NCI-H187 treated with DMSO at 0.1 percent for 48 hours (cell line): ENCODE data around the gene TYW1B.
"Not testable (repeated sequence)": the region's sequence is repeated elsewhere in the genome, so short reads cannot be mapped to it uniquely, and the experiment has no call there.

ENCODE experiments used
- DNase-seq: peaks from one replicate; lab custom pipeline; 2025; lab: John Stamatoyannopoulos, UW

The TYW1B gene

GRCh38 chr7:72700548-72700947 lies 127.5 kb downstream of the TYW1B start:
- not testable (repeated sequence) for DNase-seq

- not testable (repeated sequence) for DNase-seq
Measured at GRCh38 chr7:72697066-72697465, 130.9 kb downstream of the TYW1B start.

GRCh38 chr7:72696643-72697042 lies 131.4 kb downstream of the TYW1B start:
- DNase-seq = not testable (repeated sequence)

- DNase-seq = not testable (repeated sequence)
Measured at GRCh38 chr7:72695482-72695881, 132.5 kb downstream of the TYW1B start.

GRCh38 chr7:72691442-72691841 lies 136.6 kb downstream of the TYW1B start:
- not testable (repeated sequence) for DNase-seq

- not testable (repeated sequence) for DNase-seq
Measured at GRCh38 chr7:72690177-72690576, 137.8 kb downstream of the TYW1B start.

GRCh38 chr7:72689344-72689743 lies 138.7 kb downstream of the TYW1B start:
- DNase-seq = not testable (repeated sequence)

GRCh38 chr7:72681211-72681610 lies 146.8 kb downstream of the TYW1B start:
- peak; percentile 25 for DNase-seq

GRCh38 chr7:72676880-72677279 lies 151.1 kb downstream of the TYW1B start:
- DNase-seq = not testable (repeated sequence)

- not testable (repeated sequence) for DNase-seq
Measured at GRCh38 chr7:72676086-72676690, 151.8 kb downstream of the TYW1B start.

- not testable (repeated sequence) for DNase-seq
Measured at GRCh38 chr7:72675686-72676085, 152.3 kb downstream of the TYW1B start.

- DNase-seq = no peak
Measured at GRCh38 chr7:72674394-72674793, 153.6 kb downstream of the TYW1B start.

- DNase-seq = not testable (repeated sequence)
Measured at GRCh38 chr7:72670850-72671249, 157.2 kb downstream of the TYW1B start.

GRCh38 chr7:72668435-72668834 lies 159.6 kb downstream of the TYW1B start:
- not testable (repeated sequence) for DNase-seq

GRCh38 chr7:72667049-72667448 lies 161.0 kb downstream of the TYW1B start:
- not testable (repeated sequence) for DNase-seq

GRCh38 chr7:72648574-72648973 lies 179.4 kb downstream of the TYW1B start:
- not testable (repeated sequence) for DNase-seq

GRCh38 chr7:72643708-72644107 lies 184.3 kb downstream of the TYW1B start:
- DNase-seq = not testable (repeated sequence)

- DNase-seq = not testable (repeated sequence)
Measured at GRCh38 chr7:72641485-72642248, 186.3 kb downstream of the TYW1B start.

- not testable (repeated sequence) for DNase-seq
Measured at GRCh38 chr7:72640740-72641139, 187.3 kb downstream of the TYW1B start.

GRCh38 chr7:72635273-72635908 lies 192.6 kb downstream of the TYW1B start:
- DNase-seq = not testable (repeated sequence)

- DNase-seq = not testable (repeated sequence)
Measured at GRCh38 chr7:72632765-72633292, 195.2 kb downstream of the TYW1B start.

- DNase-seq = not testable (repeated sequence)
Measured at GRCh38 chr7:72628375-72628774, 199.6 kb downstream of the TYW1B start.
